ENCODE results near the gene ATOH8. TPM values are rescaled to one million over a fixed set of nuclear protein-coding genes. Genes with fewer than 3 reads are reported as not detected.

Gene ATOH8
- polyA plus RNA-seq, 1 donor (not counting 4 experiments of a cell fraction or from before 2014, with no cell fraction given), result not detected

DNA sequence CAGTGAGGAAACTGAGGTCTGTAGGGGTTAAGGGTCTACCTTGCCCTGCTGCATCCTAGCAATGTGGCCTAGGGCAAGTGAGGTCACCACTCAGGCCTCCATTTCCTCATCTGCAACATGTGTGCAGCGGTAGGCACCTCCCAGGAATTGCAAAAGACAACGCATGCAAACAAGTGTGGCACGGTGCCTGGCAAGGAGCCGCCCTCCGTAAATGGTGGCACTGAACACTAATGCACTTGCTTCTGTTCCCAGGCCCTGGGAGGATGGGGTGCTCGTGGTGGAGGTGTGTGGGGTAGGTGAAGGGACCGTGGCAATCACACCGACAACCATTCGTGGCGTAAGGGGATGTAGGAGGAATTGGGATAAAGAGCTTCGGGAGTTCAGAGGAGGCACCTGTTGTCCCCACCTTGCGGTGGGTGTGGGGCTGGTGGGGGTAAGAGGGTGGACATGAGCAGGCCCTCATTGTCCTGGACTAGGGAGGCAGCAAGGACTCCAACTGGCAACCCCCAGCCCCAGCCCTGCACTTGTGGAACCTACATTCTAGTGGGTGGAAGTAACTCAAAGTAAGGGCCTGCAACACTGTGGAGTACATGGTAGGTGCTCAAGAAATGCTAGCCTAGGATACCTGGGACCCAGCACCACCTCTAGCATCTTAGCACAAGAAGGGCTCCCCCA is 26.0 kb downstream of the ATOH8 start:
- peaks cover 58% of the 10 kb centered on the region for H3K27me3 ChIP-seq (ENCODE audit: control insufficient read depth, extremely low read depth, insufficient read depth, low read length)
- no peaks in the 10 kb centered on the region for H3K36me3 ChIP-seq (ENCODE audit: control insufficient read depth in 2 of 2, extremely low read depth in 1 of 2, insufficient read depth in 2 of 2, low read length in 2 of 2)
- no peaks in the 10 kb centered on the region for H4K20me1 ChIP-seq (ENCODE audit: control insufficient read depth, extremely low read depth, insufficient read depth, low read length)
- dilution Hi-C loops (cut with MboI; ENCODE audit: extremely low pct_ligation_motif_present, low sequenced_read_pairs), result no loop called here
- no peaks in the 10 kb centered on the region for H3K79me2 ChIP-seq (ENCODE audit: control insufficient read depth, insufficient read depth, low read length)
- no peak overlapping the region for H2AFZ ChIP-seq (ENCODE audit: control insufficient read depth, low read length)
- DNase-seq (ENCODE audit: low read depth, low spot score), result no peak
- no peak for TF ChIP-seq EZH2 (IDR thresholded peaks at IDR 0.05; ENCODE audit: low read length)
- TF ChIP-seq, protein P1, sequence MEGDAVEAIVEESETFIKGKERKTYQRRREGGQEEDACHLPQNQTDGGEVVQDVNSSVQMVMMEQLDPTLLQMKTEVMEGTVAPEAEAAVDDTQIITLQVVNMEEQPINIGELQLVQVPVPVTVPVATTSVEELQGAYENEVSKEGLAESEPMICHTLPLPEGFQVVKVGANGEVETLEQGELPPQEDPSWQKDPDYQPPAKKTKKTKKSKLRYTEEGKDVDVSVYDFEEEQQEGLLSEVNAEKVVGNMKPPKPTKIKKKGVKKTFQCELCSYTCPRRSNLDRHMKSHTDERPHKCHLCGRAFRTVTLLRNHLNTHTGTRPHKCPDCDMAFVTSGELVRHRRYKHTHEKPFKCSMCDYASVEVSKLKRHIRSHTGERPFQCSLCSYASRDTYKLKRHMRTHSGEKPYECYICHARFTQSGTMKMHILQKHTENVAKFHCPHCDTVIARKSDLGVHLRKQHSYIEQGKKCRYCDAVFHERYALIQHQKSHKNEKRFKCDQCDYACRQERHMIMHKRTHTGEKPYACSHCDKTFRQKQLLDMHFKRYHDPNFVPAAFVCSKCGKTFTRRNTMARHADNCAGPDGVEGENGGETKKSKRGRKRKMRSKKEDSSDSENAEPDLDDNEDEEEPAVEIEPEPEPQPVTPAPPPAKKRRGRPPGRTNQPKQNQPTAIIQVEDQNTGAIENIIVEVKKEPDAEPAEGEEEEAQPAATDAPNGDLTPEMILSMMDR (optimal IDR thresholded peaks at IDR 0.05 in 1 of 3, IDR thresholded peaks at IDR 0.05 in 1 of 3, conservative IDR thresholded peaks at IDR 0.05 in 1 of 3; ENCODE audit: extremely low read depth in 1 of 3, insufficient read depth in 2 of 3, low read length in 3 of 3), result no peak
- no peak overlapping the region for H3K9ac ChIP-seq (ENCODE audit: control insufficient read depth, extremely low read depth, insufficient read depth, low read length)
- H3K9me3 ChIP-seq (ENCODE audit: control insufficient read depth, low read depth, low read length), result no peaks in the 10 kb centered on the region
- no peak overlapping the region for H3K27ac ChIP-seq (ENCODE audit: control insufficient read depth, insufficient read depth, low read length)
- FAIRE-seq, result no peak
- H3K4me3 ChIP-seq (ENCODE audit: control insufficient read depth in 2 of 3, extremely low read depth in 1 of 3, insufficient read depth in 2 of 3, low read depth in 1 of 3, low read length in 3 of 3), result no peak overlapping the region
- no peaks in the 10 kb centered on the region for H3K4me1 ChIP-seq (ENCODE audit: control insufficient read depth, extremely low read depth, insufficient read depth, low read length)
- H3K4me2 ChIP-seq (ENCODE audit: control insufficient read depth, extremely low read depth, insufficient read depth, low read depth, low read length), result no peak overlapping the region
- no peaks in the 10 kb centered on the region for H3K9me1 ChIP-seq (ENCODE audit: control insufficient read depth, extremely low read depth, insufficient read depth, low read length)

DNA sequence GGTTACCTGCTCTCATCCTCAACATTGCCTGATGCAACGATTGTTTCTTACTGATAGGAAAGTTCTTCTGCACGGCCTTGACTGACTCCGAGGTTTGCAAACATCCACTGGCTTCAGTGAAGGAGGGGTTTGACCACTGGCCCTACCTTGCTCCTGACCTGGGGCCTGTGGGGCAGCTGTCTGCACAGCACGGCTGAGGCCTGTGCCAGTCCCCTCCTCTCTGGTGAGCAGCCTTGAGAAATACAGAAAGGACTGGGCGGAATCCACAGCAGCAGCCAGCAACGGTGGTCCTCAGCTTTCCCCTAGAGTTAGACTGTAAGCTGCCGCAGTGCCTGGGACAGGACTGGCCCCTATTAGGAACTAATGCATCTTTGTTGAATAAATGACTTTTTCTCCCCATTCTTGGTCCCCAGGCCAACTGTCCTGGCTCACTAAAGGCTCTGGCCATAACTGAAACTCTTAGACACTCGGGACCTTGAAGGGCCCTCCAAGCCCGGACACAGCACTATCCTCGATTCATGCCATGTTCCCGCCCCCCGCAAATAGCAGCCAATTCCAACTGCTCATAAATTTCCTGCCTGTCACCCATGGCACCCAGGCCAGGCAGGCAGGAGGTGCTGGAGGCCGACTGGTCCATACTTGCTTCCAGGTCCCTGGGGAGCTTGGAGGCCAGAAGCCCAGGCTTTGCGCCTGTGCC is 26.7 kb downstream of the ATOH8 start:
- H2AFZ ChIP-seq (ENCODE audit: control insufficient read depth, low read length), result no peak overlapping the region
- dilution Hi-C loops (cut with MboI; ENCODE audit: extremely low pct_ligation_motif_present, low sequenced_read_pairs), result no loop called here
- no peak overlapping the region for H3K4me3 ChIP-seq (ENCODE audit: control insufficient read depth in 2 of 3, extremely low read depth in 1 of 3, insufficient read depth in 2 of 3, low read depth in 1 of 3, low read length in 3 of 3)
- H3K9me1 ChIP-seq (ENCODE audit: control insufficient read depth, extremely low read depth, insufficient read depth, low read length), result no peaks in the 10 kb centered on the region
- FAIRE-seq (no peak), DNase-seq (ENCODE audit: low read depth, low spot score) (no peak)
- H3K4me2 ChIP-seq (ENCODE audit: control insufficient read depth, extremely low read depth, insufficient read depth, low read depth, low read length), result no peak overlapping the region
- H3K27me3 ChIP-seq (ENCODE audit: control insufficient read depth, extremely low read depth, insufficient read depth, low read length), result peaks cover 53% of the 10 kb centered on the region
- H3K27ac ChIP-seq (ENCODE audit: control insufficient read depth, insufficient read depth, low read length), result no peak overlapping the region
- no peak overlapping the region for H3K9ac ChIP-seq (ENCODE audit: control insufficient read depth, extremely low read depth, insufficient read depth, low read length)
- no peaks in the 10 kb centered on the region for H3K79me2 ChIP-seq (ENCODE audit: control insufficient read depth, insufficient read depth, low read length)
- H3K9me3 ChIP-seq (ENCODE audit: control insufficient read depth, low read depth, low read length), result no peaks in the 10 kb centered on the region
- no peaks in the 10 kb centered on the region for H3K36me3 ChIP-seq (ENCODE audit: control insufficient read depth in 2 of 2, extremely low read depth in 1 of 2, insufficient read depth in 2 of 2, low read length in 2 of 2)
- TF ChIP-seq, protein P1 (optimal IDR thresholded peaks at IDR 0.05 in 1 of 3, IDR thresholded peaks at IDR 0.05 in 1 of 3, conservative IDR thresholded peaks at IDR 0.05 in 1 of 3; ENCODE audit: extremely low read depth in 1 of 3, insufficient read depth in 2 of 3, low read length in 3 of 3), result no peak
- no peak for TF ChIP-seq EZH2 (IDR thresholded peaks at IDR 0.05; ENCODE audit: low read length)
- no peaks in the 10 kb centered on the region for H4K20me1 ChIP-seq (ENCODE audit: control insufficient read depth, extremely low read depth, insufficient read depth, low read length)
- no peaks in the 10 kb centered on the region for H3K4me1 ChIP-seq (ENCODE audit: control insufficient read depth, extremely low read depth, insufficient read depth, low read length)
